Karpas-422 (cell line): Measurements from ENCODE around the gene USP12. TPM values are rescaled to one million over a fixed set of nuclear protein-coding genes. Genes with fewer than 3 reads are reported as not detected.

ENCODE experiments used
- DNase-seq: peaks from one replicate; pipeline ENCODE4 v3.0.0-alpha.2; 2015
- H2AFZ ChIP-seq: fragments of 200-600 bp; sonication (generic); 2 replicates; pipeline ENCODE4 v1.6.1; 2014; ENCODE audit warnings: antibody characterized with exemption, low read length, mixed read lengths
- H3K27ac ChIP-seq: fragments of 200-600 bp; sonication (generic); 2 replicates; pipeline ENCODE4 v1.5.1; 2014; ENCODE audit warnings: mild to moderate bottlenecking, low read length, moderate library complexity
- H3K27me3 ChIP-seq: fragments of 200-600 bp; sonication (generic); 2 replicates; pipeline ENCODE4 v1.6.1; 2014; ENCODE audit warnings: low read length, mixed read lengths
- H3K36me3 ChIP-seq: fragments of 200-600 bp; sonication (generic); 2 replicates; pipeline ENCODE4 v1.6.1; 2014; ENCODE audit warnings: low read length, mixed read lengths; ENCODE audit not compliant: insufficient read depth
- H3K4me1 ChIP-seq: fragments of 200-600 bp; sonication (generic); 2 replicates; pipeline ENCODE4 v1.6.1; 2014; ENCODE audit warnings: mild to moderate bottlenecking, low read length, mixed read lengths
- H3K4me2 ChIP-seq: fragments of 200-600 bp; sonication (generic); 2 replicates; pipeline ENCODE4 v1.6.1; 2014; ENCODE audit warnings: low read length, low read depth, mild to moderate bottlenecking; ENCODE audit not compliant: poor library complexity, severe bottlenecking
- H3K4me3 ChIP-seq: fragments of 200-600 bp; sonication (generic); 2 replicates; pipeline ENCODE4 v1.5.1; 2014; ENCODE audit warnings: mild to moderate bottlenecking, antibody characterized with exemption, low read length, mixed read lengths
- H3K79me2 ChIP-seq: fragments of 200-600 bp; sonication (generic); 2 replicates; pipeline ENCODE4 v1.6.1; 2014; ENCODE audit warnings: mild to moderate bottlenecking, low read length, mixed read lengths
- H3K9ac ChIP-seq: fragments of 200-600 bp; sonication (generic); 2 replicates; pipeline ENCODE4 v1.6.0; 2014; ENCODE audit warnings: low read length
- H3K9me2 ChIP-seq: fragments of 200-600 bp; sonication (generic), shearing (Covaris generic); replicated peaks from 2 replicates; pipeline ENCODE4 v1.6.0; 2014; ENCODE audit warnings: mild to moderate bottlenecking, low read length, moderate library complexity; ENCODE audit not compliant: insufficient read depth
- H3K9me3 ChIP-seq: fragments of 300-700, 200-600 bp; sonication (generic); 2 replicates; pipeline ENCODE4 v1.6.1; 2014; ENCODE audit warnings: low read length, mixed read lengths
- H4K20me1 ChIP-seq: fragments of 200-600 bp; sonication (generic); 2 replicates; pipeline ENCODE4 v1.6.1; 2014; ENCODE audit warnings: mild to moderate bottlenecking, antibody characterized with exemption, low read length, low read depth; ENCODE audit not compliant: insufficient read depth
- total RNA-seq: library from RNA; depleted of rRNA; stranded (reverse); fragments of >200 nt; shearing (Covaris generic); gene quantifications from 2 replicates; pipeline ENCODE4 v1.2.3, GENCODE V29; 2014; ENCODE audit warnings: low replicate concordance

USP12 gene
- total RNA-seq, 1 experiment from 2014 or later: 7.2 TPM

DNA sequence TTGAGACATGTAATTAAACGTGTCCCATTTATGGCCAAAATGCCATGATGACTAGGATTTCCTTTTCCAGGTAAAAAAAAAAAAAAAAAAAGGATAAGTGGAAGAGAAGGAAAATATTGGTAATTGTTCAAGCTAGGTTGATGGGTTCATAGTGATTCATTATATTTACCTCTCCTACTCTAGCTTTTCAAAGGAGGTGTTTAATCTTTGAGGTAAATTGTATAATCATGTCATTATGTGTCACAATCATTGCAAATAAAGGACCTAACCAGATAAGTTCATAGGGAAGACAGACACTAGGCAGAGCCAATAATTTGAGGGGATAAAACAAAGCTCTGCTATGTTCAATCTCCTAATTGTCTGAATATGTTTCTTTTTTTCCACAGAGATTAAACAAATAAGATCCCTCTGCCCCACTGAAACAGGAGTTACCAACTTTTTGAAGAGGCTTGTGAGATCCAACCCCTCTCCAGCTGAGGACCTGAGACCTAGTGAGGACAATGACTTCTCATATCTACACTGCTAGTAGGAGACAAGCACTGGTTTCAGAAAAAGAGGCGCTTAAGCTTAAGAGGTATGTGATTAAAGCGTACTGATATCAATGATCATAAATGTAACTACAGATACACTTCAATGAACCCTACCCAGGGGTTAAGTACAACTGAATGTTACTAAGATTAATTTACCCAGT, 61.4 kb downstream of the USP12 start:
- Histone ChIP-seq H3K27ac (no peak overlapping the region), H3K79me2 (no peaks in the 10 kb centered on the region), H3K4me2 (no peak overlapping the region)

DNA sequence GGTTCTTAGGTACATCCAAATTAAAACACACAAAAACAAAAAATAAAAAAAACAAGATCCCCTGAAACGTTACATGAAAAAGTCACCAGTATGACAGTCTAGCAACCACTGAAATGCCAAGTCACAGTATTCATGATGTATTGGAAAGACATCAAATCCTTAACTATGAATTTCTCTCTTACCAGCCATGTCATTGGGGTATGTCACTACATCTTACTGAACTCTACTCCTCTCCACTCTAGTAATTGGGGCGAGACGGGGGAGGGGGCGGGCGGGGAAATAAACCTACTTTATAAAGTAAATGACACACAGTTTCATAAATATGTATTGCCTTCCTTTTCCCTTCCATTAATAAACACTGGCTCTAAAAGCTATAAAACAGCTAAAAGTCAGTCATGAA, 65.5 kb downstream of the USP12 start:
- no peaks in the 10 kb centered on the region for H3K79me2 ChIP-seq
- H3K9ac ChIP-seq: no peak overlapping the region
- no peak for DNase-seq

More for the DNA sequence above, 61.4 kb downstream of the USP12 start:
- H3K9me2 ChIP-seq: no peaks in the 10 kb centered on the region
- DNase-seq: no peak
- H3K36me3 ChIP-seq: no peaks in the 10 kb centered on the region
- H3K9me3 ChIP-seq: no peaks in the 10 kb centered on the region
- H3K4me1 ChIP-seq: peaks cover 7% of the 10 kb centered on the region
- H3K4me3 ChIP-seq: no peak overlapping the region
- H3K27me3 ChIP-seq: no peaks in the 10 kb centered on the region
- H3K9ac ChIP-seq: no peak overlapping the region
- H4K20me1 ChIP-seq: no peaks in the 10 kb centered on the region; the same call in 1 of the 2 replicates
- H2AFZ ChIP-seq: no peak overlapping the region

DNA sequence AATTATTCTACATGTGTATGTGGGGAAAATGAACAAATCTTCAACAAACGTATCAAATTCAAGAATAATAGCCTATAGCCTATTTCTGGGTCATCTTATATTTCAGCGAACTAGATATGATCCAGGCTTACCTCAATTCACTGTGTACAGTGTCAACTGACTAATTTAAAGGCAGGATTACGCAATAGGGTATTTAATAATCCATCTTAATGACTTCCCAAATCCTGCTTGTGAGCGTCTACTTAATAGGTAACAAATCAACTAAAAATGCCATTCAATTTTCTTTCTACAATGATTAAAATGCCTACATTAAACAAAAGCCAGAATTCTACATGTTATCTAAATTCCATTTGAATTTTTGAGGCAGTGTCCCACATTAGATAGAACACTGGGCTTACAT, 67.0 kb downstream of the USP12 start:
- no peaks in the 10 kb centered on the region for H3K9me3 ChIP-seq
- no peak overlapping the region for H3K27ac ChIP-seq
- no peaks in the 10 kb centered on the region for H3K4me1 ChIP-seq
- no peaks in the 10 kb centered on the region for H3K36me3 ChIP-seq
- no peak for DNase-seq
- H3K4me2 ChIP-seq: no peak overlapping the region
- no peaks in the 10 kb centered on the region for H4K20me1 ChIP-seq
- no peaks in the 10 kb centered on the region for H3K27me3 ChIP-seq
- H3K79me2 ChIP-seq: no peaks in the 10 kb centered on the region
- no peak overlapping the region for H3K9ac ChIP-seq
- no peak overlapping the region for H3K4me3 ChIP-seq
- H3K9me2 ChIP-seq: no peaks in the 10 kb centered on the region
- no peak overlapping the region for H2AFZ ChIP-seq

More for the DNA sequence above, 65.5 kb downstream of the USP12 start:
- Histone ChIP-seq H3K27me3 (no peaks in the 10 kb centered on the region), H3K36me3 (no peaks in the 10 kb centered on the region), H4K20me1 (no peaks in the 10 kb centered on the region), H3K4me2 (no peak overlapping the region), H3K4me1 (no peaks in the 10 kb centered on the region), H3K27ac (no peak overlapping the region), H3K9me3 (no peaks in the 10 kb centered on the region), H3K9me2 (no peaks in the 10 kb centered on the region), H3K4me3 (no peak overlapping the region), H2AFZ (no peak overlapping the region)

DNA sequence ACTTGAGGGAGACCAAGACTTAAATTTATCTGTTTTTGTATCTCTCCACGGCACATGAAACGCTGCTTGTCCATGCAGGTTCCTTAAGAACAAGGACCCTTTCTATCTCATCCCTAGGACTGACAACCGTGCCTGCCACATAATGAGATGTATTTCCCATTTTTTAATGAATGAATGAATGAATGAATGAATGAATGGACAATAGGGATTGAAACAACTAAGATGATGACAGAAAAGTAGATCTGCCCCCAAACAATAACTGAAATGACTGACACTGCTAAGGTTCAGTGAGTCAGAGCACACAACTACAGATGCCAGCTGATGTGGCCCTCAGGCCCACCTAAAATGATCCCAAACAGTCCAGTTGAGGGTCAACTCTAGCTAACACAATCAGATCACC, 69.8 kb downstream of the USP12 start:
- H3K9me3 ChIP-seq: no peaks in the 10 kb centered on the region
- H3K9me2 ChIP-seq: no peaks in the 10 kb centered on the region
- no peaks in the 10 kb centered on the region for H3K79me2 ChIP-seq
- no peak overlapping the region for H3K4me3 ChIP-seq
- no peak overlapping the region for H3K27ac ChIP-seq
- H3K36me3 ChIP-seq: no peaks in the 10 kb centered on the region
- H2AFZ ChIP-seq: no peak overlapping the region
- DNase-seq: no peak
- H3K9ac ChIP-seq: no peak overlapping the region
- no peaks in the 10 kb centered on the region for H4K20me1 ChIP-seq
- no peaks in the 10 kb centered on the region for H3K27me3 ChIP-seq
- H3K4me1 ChIP-seq: no peaks in the 10 kb centered on the region
- no peak overlapping the region for H3K4me2 ChIP-seq

DNA sequence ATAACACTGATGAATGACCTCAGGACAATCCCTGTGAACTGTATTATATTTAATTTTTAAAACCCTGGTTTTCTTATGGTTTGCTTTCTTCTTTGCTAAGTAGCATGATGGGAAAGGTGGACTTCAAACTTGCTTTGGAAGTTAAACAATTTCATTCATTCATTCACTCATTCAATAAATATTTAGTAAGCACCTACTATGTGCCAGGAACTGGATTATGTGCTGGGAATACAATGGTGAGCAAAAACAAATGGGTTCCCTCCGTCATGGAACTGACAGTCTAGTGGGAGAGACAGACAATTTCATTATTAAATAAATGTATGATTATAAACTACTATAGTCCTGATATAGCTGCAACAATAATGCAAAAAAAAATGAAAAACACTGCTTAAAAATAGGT, 70.3 kb downstream of the USP12 start:
- Histone ChIP-seq H3K27ac (no peak overlapping the region), H4K20me1 (no peaks in the 10 kb centered on the region), H3K4me1 (no peaks in the 10 kb centered on the region), H3K27me3 (no peaks in the 10 kb centered on the region), H2AFZ (no peak overlapping the region), H3K9ac (no peak overlapping the region), H3K9me3 (no peaks in the 10 kb centered on the region), H3K4me2 (no peak overlapping the region), H3K9me2 (no peaks in the 10 kb centered on the region), H3K36me3 (no peaks in the 10 kb centered on the region), H3K4me3 (no peak overlapping the region), H3K79me2 (no peaks in the 10 kb centered on the region)
- DNase-seq: no peak

DNA sequence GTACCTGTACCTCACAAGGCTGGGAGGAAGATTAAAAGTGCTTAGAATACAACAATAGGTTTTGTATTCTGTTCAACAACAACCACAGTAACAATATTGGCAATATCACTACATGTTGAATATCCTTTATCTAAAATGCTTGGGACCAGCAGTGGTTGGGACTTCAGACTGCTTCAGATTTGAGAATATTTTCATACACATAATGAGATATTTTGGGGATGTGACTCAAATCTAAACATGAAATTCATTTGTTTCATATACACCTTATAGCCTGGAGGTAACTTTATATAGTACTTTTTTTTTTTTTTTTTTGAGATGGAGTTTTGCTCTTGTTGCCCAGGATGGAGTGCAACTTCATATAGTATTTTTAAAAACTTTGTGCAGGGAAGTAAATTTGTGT, 73.9 kb downstream of the USP12 start:
- H3K36me3 ChIP-seq: no peaks in the 10 kb centered on the region
- DNase-seq: no peak
- H3K79me2 ChIP-seq: no peaks in the 10 kb centered on the region
- H3K27me3 ChIP-seq: no peaks in the 10 kb centered on the region
- no peak overlapping the region for H3K4me2 ChIP-seq
- H3K4me1 ChIP-seq: no peaks in the 10 kb centered on the region
- no peak overlapping the region for H3K9ac ChIP-seq
- no peaks in the 10 kb centered on the region for H3K9me3 ChIP-seq
- no peaks in the 10 kb centered on the region for H4K20me1 ChIP-seq
- no peak overlapping the region for H3K4me3 ChIP-seq
- no peak overlapping the region for H2AFZ ChIP-seq
- no peaks in the 10 kb centered on the region for H3K9me2 ChIP-seq
- no peak overlapping the region for H3K27ac ChIP-seq

DNA sequence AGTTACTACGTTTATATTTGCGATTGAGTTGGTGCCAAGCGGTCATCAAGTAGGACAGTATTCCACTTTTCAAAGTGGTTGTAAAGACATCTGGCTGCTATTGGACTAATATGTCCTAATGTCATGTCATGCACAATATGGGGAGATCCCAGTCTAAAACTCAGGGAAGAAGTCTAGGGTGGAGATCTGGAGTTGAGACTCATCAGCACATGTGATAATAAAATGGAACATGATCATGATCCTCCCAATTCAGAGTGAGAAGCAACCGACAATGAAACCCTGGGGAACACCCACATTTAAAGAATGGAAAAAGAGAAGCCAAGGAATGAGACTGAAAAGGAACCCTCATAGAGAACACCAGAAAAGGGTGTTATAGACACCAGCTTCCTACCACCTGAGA, 80.2 kb downstream of the USP12 start:
- Histone ChIP-seq H3K4me2 (no peak overlapping the region), H3K9me3 (no peaks in the 10 kb centered on the region), H3K27ac (no peak overlapping the region), H3K9me2 (no peaks in the 10 kb centered on the region), H3K4me1 (no peaks in the 10 kb centered on the region), H3K9ac (no peak overlapping the region), H4K20me1 (no peaks in the 10 kb centered on the region), H2AFZ (no peak overlapping the region), H3K27me3 (no peaks in the 10 kb centered on the region), H3K4me3 (no peak overlapping the region), H3K79me2 (no peaks in the 10 kb centered on the region), H3K36me3 (no peaks in the 10 kb centered on the region)
- no peak for DNase-seq

DNA sequence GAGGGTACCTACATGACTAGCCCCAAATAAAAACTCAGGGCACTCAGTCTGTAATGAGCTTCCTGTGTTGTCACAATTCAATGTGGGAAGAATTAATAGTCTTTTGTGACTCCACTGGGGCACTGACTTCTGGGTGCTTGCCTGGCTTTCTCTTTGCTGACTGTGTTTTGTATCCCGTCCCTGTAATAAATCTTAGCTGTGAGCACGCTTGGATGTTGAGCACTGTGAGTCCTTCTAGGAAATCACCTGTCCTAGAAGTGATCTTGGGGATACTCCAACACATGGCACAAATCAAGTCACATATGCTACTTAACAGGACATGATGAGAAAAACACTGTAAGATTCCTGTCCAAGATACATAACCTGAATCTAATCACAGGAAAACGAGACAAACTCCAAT, 83.0 kb downstream of the USP12 start:
- no peak overlapping the region for H3K4me3 ChIP-seq
- H3K27ac ChIP-seq: no peak overlapping the region
- H3K9ac ChIP-seq: no peak overlapping the region
- no peak overlapping the region for H2AFZ ChIP-seq
- no peak for DNase-seq
- no peaks in the 10 kb centered on the region for H3K79me2 ChIP-seq
- no peaks in the 10 kb centered on the region for H3K27me3 ChIP-seq
- H3K9me3 ChIP-seq: no peaks in the 10 kb centered on the region
- no peak overlapping the region for H3K4me2 ChIP-seq
- H3K9me2 ChIP-seq: no peaks in the 10 kb centered on the region
- H4K20me1 ChIP-seq: no peaks in the 10 kb centered on the region
- no peaks in the 10 kb centered on the region for H3K4me1 ChIP-seq
- no peaks in the 10 kb centered on the region for H3K36me3 ChIP-seq
